SK-N-SH (cell line): ENCODE data around the gene RAD51B. TPM values are rescaled to one million over a fixed set of nuclear protein-coding genes. Genes with fewer than 3 reads are reported as not detected.

Experiments used
- CTCF ChIA-PET: fragments of 300-600, 350-600 bp; formaldehyde crosslinking; extraction: SDS; loops from one replicate; lab custom pipeline; 2021; lab: Yijun Ruan, JAX
- POLR2A ChIA-PET: fragments of 350-600 bp; sonication (Branson Sonifier 250); formaldehyde crosslinking; extraction: SDS; loops from one replicate; lab custom pipeline; 2020; ENCODE audit warnings: antibody characterized with exemption, inconsistent platforms; lab: Yijun Ruan, JAX
- DNase-seq: peaks from one replicate; pipeline ENCODE4 v3.0.0; 2012
- H2AFZ ChIP-seq: fragments of 200-600 bp; sonication (generic); 2 replicates; pipeline ENCODE4 v1.8.1; 2016; ENCODE audit warnings: antibody characterized with exemption, mild to moderate bottlenecking, low read depth
- H3F3A ChIP-seq: fragments of 200-600 bp; sonication (generic); replicated peaks from 2 replicates; pipeline ENCODE3; 2016; ENCODE audit warnings: antibody characterized with exemption, mild to moderate bottlenecking; ENCODE audit not compliant: insufficient read depth
- H3K27ac ChIP-seq, 2 experiments: fragments of 200-500 bp in 1 of 2; fragments of 200-600 bp in 1 of 2; sonication (Bioruptor generic) in 1 of 2; sonication (generic), shearing (Covaris generic) in 1 of 2; 2 replicates each; pipeline versions ENCODE4 v1.5.1 to v1.6.1; 2014 to 2016; ENCODE audit warnings: low read depth in 2 of 2, inconsistent platforms in 1 of 2, low read length in 1 of 2, mild to moderate bottlenecking in 1 of 2, mixed read lengths in 1 of 2
- H3K27me3 ChIP-seq: fragments of 200-600 bp; sonication (generic), shearing (Covaris generic); 2 replicates; pipeline ENCODE4 v1.6.1; 2016; ENCODE audit warnings: mixed run types; ENCODE audit not compliant: insufficient read depth
- H3K36me3 ChIP-seq, 2 experiments: fragments of 200-500 bp in 1 of 2; fragments of 200-600 bp in 1 of 2; sonication (Bioruptor generic) in 1 of 2; sonication (generic) in 1 of 2; replicated peaks in 1 of 2; 2 replicates each; pipeline versions ENCODE3 to v1.5.1; 2014 to 2016; ENCODE audit warnings: low read length in 1 of 2, mild to moderate bottlenecking in 1 of 2; ENCODE audit not compliant: insufficient read depth in 2 of 2, control insufficient read depth in 1 of 2
- H3K4me1 ChIP-seq, 2 experiments: fragments of 200-500 bp in 1 of 2; fragments of 200-600 bp in 1 of 2; sonication (Bioruptor generic) in 1 of 2; sonication (generic), shearing (Covaris generic) in 1 of 2; 2 replicates each; pipeline versions ENCODE4 v1.5.1 to v1.6.1; 2014 to 2016; ENCODE audit warnings: low read depth in 1 of 2, low read length in 1 of 2, mixed run types in 1 of 2; ENCODE audit not compliant: insufficient read depth in 2 of 2, control insufficient read depth in 1 of 2
- H3K4me2 ChIP-seq: fragments of 200-600 bp; sonication (generic), shearing (Covaris generic); 2 replicates; pipeline ENCODE4 v1.6.1; 2017; ENCODE audit warnings: mixed run types
- H3K4me3 ChIP-seq, 2 experiments: fragments of 200-500 bp in 1 of 2; fragments of 200-600 bp in 1 of 2; sonication (Bioruptor generic) in 1 of 2; sonication (generic), shearing (Covaris generic) in 1 of 2; 2 replicates each; pipeline versions ENCODE4 v1.5.1 to v1.8.1; 2014 to 2016; ENCODE audit warnings: low read depth in 2 of 2, inconsistent platforms in 1 of 2, low read length in 1 of 2, mild to moderate bottlenecking in 1 of 2, mixed read lengths in 1 of 2, moderate library complexity in 1 of 2
- H3K79me2 ChIP-seq: fragments of 200-600 bp; sonication (generic); 2 replicates; pipeline ENCODE4 v1.8.1; 2017; ENCODE audit warnings: mild to moderate bottlenecking; ENCODE audit not compliant: insufficient read depth
- H3K9ac ChIP-seq: fragments of 200-600 bp; sonication (generic); 2 replicates; pipeline ENCODE4 v1.6.1; 2017; ENCODE audit warnings: mixed run types
- H3K9me2 ChIP-seq: fragments of 200-600 bp; sonication (generic); 2 replicates; pipeline ENCODE4 v1.6.1; 2017; ENCODE audit warnings: mixed run types
- H3K9me3 ChIP-seq: fragments of 200-600 bp; sonication (generic); 2 replicates; pipeline ENCODE4 v1.6.1; 2017; ENCODE audit warnings: mixed run types, mild to moderate bottlenecking, moderate library complexity
- H4K20me1 ChIP-seq: fragments of 200-600 bp; sonication (generic); 2 replicates; pipeline ENCODE4 v1.6.1; 2017; ENCODE audit warnings: mild to moderate bottlenecking, mixed run types; ENCODE audit not compliant: insufficient read depth
- ELF1 ChIP-seq: IDR thresholded peaks from 2 replicates; pipeline ENCODE4 v1.4.0; 2012
- EP300 ChIP-seq, 2 experiments: IDR thresholded peaks; 2 replicates each; pipeline versions ENCODE4 v1.4.0 to v1.6.1; 2012; ENCODE audit warnings: borderline replicate concordance in 1 of 2, low read depth in 1 of 2, low read length in 1 of 2
- FOXJ3 ChIP-seq: sonication (generic); formaldehyde crosslinking; IDR thresholded peaks from 2 replicates; pipeline ENCODE4 v1.5.1; 2020; ENCODE audit warnings: mild to moderate bottlenecking, missing genetic modification reagents
- GATA2 ChIP-seq: sonication (generic); formaldehyde crosslinking; IDR thresholded peaks from 2 replicates; pipeline ENCODE4 v1.5.0; 2020; ENCODE audit warnings: mild to moderate bottlenecking, missing genetic modification reagents
- MEF2A ChIP-seq: IDR thresholded peaks from 2 replicates; pipeline ENCODE4 v1.4.0; 2012; ENCODE audit warnings: low read depth, borderline replicate concordance
- NRF1 ChIP-seq: IDR thresholded peaks from 2 replicates; pipeline ENCODE4 v1.6.1; 2012; ENCODE audit warnings: low read depth, mild to moderate bottlenecking, low read length
- RAD21 ChIP-seq: IDR thresholded peaks from 2 replicates; pipeline ENCODE4 v1.6.1; 2012; ENCODE audit warnings: mild to moderate bottlenecking, low read length
- RCOR1 ChIP-seq: fragments of 150-350 bp; IDR thresholded peaks from 2 replicates; pipeline ENCODE4 v1.6.1; 2017; ENCODE audit warnings: antibody characterized with exemption, low read length
- RXRA ChIP-seq: IDR thresholded peaks from 2 replicates; pipeline ENCODE4 v1.4.0; 2012; ENCODE audit warnings: low read depth, mild to moderate bottlenecking, borderline replicate concordance
- SMC3 ChIP-seq: IDR thresholded peaks from 2 replicates; pipeline ENCODE4 v1.6.1; 2012; ENCODE audit warnings: low read depth, low read length, improper control_type of control experiment
- TEAD4 ChIP-seq: IDR thresholded peaks from 2 replicates; pipeline ENCODE4 v1.4.0; 2012; ENCODE audit warnings: mild to moderate bottlenecking, borderline replicate concordance; ENCODE audit not compliant: insufficient read depth
- WGBS: methylation state at CpG from one replicate; pipeline ENCODE4 v1.1.6; 2017; ENCODE audit warnings: low lambda C conversion rate; 5-methylcytosine and 5-hydroxymethylcytosine counted together
- polyA plus RNA-seq, 3 experiments: library from polyadenylated mRNA; depleted of rRNA; stranded (reverse); fragments of >200 nt; gene quantifications; 2 replicates each; pipeline ENCODE4 v1.2.3, GENCODE V29; 2012
- TF ChIP-seq, protein P1 (sequence below): IDR thresholded peaks from 2 replicates; pipeline ENCODE4 v1.4.0; 2012; ENCODE audit warnings: low read depth, borderline replicate concordance
- TF ChIP-seq, protein P2 (sequence below): IDR thresholded peaks from 2 replicates; pipeline ENCODE4 v1.4.0; 2012; ENCODE audit warnings: low read depth, borderline replicate concordance
- TF ChIP-seq, protein P3 (sequence below): fragments of 150-350 bp; IDR thresholded peaks from 2 replicates; pipeline ENCODE4 v1.6.1; 2016; ENCODE audit warnings: mild to moderate bottlenecking, low read depth, low read length
- TF ChIP-seq, protein P4 (sequence below): IDR thresholded peaks from 2 replicates; pipeline ENCODE4 v1.4.0; 2012; ENCODE audit warnings: low read depth
- TF ChIP-seq, protein P5 (sequence below): IDR thresholded peaks from 2 replicates; pipeline ENCODE4 v1.6.1; 2012; ENCODE audit warnings: mild to moderate bottlenecking, low read depth, low read length, moderate library complexity

Gene RAD51B
- polyA plus RNA-seq, 1 of the 3 experiments (the other 2 are of a cell fraction), result 6.0 TPM

DNA sequence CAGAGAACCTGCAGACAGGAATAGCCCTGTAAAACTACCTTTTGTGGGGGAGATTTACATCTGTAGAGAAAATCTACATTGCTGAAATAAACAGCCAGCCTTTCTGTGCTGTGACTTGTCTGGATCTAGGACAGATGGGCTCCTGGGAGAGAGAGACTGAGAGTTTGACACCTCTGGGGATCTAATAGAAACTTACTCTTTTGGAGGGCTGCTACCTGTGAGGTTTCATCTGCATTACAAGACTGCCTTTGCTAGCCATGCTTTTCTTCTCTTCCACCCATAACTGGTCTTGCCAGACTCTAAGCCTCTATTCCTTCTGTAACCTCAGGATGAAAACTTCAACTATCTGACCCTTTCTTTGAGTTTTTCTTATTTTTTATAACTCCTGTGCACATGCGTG is 520.7 kb downstream of the RAD51B start:
- ChIA-PET CTCF (no interaction called here), POLR2A (no interaction called here)
- TF ChIP-seq, protein P1, sequence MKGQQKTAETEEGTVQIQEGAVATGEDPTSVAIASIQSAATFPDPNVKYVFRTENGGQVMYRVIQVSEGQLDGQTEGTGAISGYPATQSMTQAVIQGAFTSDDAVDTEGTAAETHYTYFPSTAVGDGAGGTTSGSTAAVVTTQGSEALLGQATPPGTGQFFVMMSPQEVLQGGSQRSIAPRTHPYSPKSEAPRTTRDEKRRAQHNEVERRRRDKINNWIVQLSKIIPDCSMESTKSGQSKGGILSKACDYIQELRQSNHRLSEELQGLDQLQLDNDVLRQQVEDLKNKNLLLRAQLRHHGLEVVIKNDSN, result no peak
- TF ChIP-seq FOXJ3, result no peak
- TF ChIP-seq SMC3, result no peak
- TF ChIP-seq RXRA, result no peak
- TF ChIP-seq MEF2A, result no peak
- TF ChIP-seq, protein P2, sequence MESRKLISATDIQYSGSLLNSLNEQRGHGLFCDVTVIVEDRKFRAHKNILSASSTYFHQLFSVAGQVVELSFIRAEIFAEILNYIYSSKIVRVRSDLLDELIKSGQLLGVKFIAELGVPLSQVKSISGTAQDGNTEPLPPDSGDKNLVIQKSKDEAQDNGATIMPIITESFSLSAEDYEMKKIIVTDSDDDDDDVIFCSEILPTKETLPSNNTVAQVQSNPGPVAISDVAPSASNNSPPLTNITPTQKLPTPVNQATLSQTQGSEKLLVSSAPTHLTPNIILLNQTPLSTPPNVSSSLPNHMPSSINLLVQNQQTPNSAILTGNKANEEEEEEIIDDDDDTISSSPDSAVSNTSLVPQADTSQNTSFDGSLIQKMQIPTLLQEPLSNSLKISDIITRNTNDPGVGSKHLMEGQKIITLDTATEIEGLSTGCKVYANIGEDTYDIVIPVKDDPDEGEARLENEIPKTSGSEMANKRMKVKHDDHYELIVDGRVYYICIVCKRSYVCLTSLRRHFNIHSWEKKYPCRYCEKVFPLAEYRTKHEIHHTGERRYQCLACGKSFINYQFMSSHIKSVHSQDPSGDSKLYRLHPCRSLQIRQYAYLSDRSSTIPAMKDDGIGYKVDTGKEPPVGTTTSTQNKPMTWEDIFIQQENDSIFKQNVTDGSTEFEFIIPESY, result no peak
- no peak for TF ChIP-seq ELF1
- TF ChIP-seq EP300 (IDR thresholded peaks at IDR 0.05; ENCODE audit: borderline replicate concordance in 1 of 2, low read depth in 1 of 2, low read length in 1 of 2), result no peak
- TF ChIP-seq RCOR1, result no peak
- TF ChIP-seq, protein P3, sequence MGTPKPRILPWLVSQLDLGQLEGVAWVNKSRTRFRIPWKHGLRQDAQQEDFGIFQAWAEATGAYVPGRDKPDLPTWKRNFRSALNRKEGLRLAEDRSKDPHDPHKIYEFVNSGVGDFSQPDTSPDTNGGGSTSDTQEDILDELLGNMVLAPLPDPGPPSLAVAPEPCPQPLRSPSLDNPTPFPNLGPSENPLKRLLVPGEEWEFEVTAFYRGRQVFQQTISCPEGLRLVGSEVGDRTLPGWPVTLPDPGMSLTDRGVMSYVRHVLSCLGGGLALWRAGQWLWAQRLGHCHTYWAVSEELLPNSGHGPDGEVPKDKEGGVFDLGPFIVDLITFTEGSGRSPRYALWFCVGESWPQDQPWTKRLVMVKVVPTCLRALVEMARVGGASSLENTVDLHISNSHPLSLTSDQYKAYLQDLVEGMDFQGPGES, result no peak
- TF ChIP-seq, protein P4, sequence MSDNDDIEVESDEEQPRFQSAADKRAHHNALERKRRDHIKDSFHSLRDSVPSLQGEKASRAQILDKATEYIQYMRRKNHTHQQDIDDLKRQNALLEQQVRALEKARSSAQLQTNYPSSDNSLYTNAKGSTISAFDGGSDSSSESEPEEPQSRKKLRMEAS, result no peak
- no peak for TF ChIP-seq NRF1
- TF ChIP-seq GATA2 (CRISPR knock-in tag), result no peak
- no peak for TF ChIP-seq TEAD4
- no peak for TF ChIP-seq RAD21
- TF ChIP-seq, protein P5, sequence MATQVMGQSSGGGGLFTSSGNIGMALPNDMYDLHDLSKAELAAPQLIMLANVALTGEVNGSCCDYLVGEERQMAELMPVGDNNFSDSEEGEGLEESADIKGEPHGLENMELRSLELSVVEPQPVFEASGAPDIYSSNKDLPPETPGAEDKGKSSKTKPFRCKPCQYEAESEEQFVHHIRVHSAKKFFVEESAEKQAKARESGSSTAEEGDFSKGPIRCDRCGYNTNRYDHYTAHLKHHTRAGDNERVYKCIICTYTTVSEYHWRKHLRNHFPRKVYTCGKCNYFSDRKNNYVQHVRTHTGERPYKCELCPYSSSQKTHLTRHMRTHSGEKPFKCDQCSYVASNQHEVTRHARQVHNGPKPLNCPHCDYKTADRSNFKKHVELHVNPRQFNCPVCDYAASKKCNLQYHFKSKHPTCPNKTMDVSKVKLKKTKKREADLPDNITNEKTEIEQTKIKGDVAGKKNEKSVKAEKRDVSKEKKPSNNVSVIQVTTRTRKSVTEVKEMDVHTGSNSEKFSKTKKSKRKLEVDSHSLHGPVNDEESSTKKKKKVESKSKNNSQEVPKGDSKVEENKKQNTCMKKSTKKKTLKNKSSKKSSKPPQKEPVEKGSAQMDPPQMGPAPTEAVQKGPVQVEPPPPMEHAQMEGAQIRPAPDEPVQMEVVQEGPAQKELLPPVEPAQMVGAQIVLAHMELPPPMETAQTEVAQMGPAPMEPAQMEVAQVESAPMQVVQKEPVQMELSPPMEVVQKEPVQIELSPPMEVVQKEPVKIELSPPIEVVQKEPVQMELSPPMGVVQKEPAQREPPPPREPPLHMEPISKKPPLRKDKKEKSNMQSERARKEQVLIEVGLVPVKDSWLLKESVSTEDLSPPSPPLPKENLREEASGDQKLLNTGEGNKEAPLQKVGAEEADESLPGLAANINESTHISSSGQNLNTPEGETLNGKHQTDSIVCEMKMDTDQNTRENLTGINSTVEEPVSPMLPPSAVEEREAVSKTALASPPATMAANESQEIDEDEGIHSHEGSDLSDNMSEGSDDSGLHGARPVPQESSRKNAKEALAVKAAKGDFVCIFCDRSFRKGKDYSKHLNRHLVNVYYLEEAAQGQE, result no peak
- Histone ChIP-seq H3K36me3 (no peaks in the 10 kb centered on the region), H2AFZ (no peak overlapping the region), H4K20me1 (no peaks in the 10 kb centered on the region), H3K4me1 (no peaks in the 10 kb centered on the region), H3K27me3 (no peaks in the 10 kb centered on the region), H3K9ac (no peak overlapping the region), H3K9me3 (no peaks in the 10 kb centered on the region), H3K27ac (no peak overlapping the region), H3K79me2 (no peaks in the 10 kb centered on the region), H3F3A (no peaks in the 10 kb centered on the region), H3K9me2 (no peaks in the 10 kb centered on the region), H3K4me2 (no peak overlapping the region), H3K4me3 (no peak overlapping the region)
- WGBS, result 97% methylated on average over 1 of the region's 1 CpG
- DNase-seq, result no peak
